ENCODE results near the gene KCNK3.
"Not testable (repeated sequence)": the region's sequence is repeated elsewhere in the genome, so short reads cannot be mapped to it uniquely, and the experiment has no call there.

KCNK3 gene

DNA sequence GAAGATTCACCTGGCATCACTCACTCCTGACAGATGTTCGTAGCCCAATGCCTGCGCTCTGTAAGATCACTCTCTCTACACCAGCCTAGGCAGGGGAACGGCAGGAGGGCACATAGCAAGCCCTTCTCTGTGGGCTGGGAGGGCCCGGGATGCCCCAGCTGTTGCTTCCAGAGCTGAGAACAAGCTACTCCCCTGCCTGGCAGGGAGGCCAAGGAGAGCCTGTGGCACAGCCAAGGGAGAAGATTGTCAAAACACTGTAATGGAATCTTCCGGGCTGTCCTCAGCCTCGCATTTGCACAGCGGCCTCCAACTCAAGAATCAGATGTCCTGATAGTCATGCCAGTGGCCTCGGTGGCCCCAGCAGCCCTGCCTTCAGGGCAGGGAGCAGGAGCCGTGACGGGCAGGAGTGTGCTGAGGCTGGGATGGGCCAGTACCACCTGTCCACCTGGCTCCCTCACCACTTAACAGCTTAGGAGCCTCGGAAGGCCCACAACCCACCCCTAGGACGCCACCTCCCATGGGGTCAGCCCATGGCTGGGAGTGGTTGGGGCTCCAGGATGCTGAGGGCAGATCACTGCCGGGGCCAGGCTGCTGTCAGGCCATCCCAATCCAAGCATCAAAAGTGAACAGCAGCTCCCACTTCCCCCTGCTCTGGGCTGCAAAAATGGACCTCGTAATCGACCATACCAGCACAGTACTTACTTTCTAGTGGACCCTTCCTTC, 49.7 kb downstream of the KCNK3 start:
- DNase-seq (ENCODE audit: low read depth, low spot score): no peak
- H3K4me3 ChIP-seq (ENCODE audit: low read length): no peak overlapping the region

DNA sequence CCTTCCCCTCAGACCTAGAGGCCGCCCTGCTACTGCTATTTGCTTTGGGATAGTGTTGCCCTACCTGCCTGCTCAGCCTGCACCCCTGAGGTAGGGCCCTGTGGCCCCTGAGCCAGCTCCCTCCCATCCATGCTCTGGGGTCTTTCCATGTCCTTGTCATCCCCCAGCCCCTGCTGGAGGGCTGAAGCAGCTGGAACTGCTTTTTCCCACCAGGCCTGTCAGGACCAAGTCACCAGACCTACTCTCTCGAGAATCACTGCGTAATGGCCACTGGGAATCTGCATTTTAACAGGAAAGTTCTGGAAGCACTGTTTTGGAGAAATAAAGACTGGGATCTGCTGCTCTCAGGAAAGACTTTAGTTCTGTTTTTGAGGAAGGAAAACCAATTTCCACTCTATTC, 51.3 kb downstream of the KCNK3 start:
- no peak overlapping the region for H3K4me3 ChIP-seq (ENCODE audit: low read length)
- DNase-seq (ENCODE audit: low read depth, low spot score): no peak

DNA sequence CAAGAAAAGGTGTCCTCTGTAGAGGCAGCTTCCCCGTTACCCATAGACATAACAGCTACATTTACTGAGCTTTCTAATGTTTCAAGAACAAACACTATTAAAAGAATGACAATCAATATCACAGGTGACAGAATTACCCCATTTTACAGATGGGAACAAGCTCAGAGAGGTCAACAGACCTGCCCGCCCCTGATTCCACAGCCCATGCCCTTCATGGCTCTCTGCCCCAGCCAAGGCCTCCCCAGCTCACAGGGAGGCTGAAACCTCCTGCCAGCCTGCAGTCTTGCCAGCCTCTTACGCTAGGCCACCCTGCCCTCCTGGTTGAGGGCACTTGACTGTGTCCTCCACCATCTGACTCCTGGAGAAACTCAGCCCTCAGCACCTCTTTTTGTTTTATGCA, 52.4 kb downstream of the KCNK3 start:
- no peak for DNase-seq (ENCODE audit: low read depth, low spot score)
- H3K4me3 ChIP-seq (ENCODE audit: low read length): no peak overlapping the region

DNA sequence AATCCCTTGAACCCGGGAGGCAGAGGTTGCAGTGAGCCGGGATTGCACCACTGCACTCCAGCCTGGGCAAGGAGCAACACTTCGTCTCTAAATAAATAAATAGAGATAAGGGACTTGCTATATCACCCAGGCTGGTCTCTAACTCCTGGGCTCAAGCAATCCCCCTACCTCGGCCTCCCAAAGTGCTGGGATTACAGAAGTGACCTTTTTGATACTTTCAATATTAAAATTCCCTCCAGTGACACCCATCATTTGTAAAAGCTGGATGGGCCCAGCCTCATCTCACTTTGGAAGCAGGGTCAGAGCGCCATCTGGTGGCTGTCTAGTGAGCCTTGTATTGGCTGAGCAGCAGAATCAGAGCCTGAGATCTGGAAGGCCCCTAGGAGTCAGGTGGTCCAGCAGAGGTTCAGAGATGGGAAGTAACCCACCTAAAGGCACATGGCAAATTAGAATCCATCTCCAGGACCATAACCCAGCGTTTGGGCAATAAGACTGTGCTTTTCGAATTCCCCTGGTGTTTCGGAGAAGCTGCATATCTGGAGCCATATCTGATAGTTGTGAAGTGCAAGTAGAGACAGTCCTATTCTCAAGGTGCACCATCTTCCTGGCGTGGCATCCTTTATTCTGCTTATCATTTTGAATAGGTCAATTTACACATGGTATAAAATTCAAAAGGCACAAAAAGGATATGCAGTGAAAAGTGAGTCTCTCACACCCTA, 53.2 kb downstream of the KCNK3 start:
- peak; percentile 72 for DNase-seq (ENCODE audit: low read depth, low spot score)
- no peak overlapping the region for H3K4me3 ChIP-seq (ENCODE audit: low read length)

DNA sequence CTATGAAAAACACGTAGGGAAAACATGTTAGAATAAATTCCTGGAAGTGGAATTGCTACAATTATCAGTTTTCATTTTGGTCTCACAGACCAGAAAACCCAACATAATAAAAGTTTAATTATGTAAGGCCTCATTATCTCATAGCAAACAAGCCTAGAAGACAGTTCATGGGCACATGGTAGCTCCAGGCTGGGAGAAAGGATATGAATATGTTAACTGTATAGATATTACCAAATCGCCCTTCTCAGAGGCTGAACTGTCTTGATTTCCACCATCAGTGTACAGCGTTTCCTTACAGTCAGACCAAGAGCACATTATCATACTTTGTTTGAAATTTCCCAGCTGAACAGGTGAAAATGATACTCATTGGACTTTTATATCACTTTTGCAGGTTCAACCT, 54.4 kb downstream of the KCNK3 start:
- DNase-seq (ENCODE audit: low read depth, low spot score): no peak
- H3K4me3 ChIP-seq (ENCODE audit: low read length): no peak overlapping the region

DNA sequence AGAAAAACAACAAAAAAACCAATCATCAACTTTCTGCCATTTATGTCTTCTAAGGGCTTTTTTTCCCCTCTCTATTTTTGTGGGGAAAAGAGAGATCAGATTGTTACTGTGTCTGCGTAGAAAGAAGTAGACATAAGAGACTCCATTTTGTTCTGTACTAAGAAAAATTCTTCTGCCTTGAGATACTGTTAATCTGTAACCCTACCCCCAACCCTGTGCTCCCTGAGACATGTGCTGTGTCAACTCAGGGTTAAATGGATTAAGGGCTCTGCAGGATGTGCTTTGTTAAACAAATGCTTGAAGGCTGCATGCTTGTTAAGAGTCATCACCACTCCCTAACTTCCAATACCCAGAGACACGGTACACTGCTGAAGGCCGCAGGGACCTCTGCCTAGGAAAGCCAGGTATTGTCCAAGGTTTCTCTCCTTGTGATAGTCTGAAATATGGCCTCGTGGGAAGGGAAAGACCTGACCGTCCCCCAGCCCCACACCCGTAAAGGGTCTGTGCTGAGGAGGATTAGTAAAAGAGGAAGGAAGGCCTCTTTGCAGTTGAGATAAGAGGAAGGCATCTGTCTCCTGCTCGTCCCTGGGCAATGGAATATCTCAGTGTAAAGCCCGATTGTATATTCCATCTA, 57.4 kb downstream of the KCNK3 start:
- DNase-seq (ENCODE audit: low read depth, low spot score); H3K4me3 ChIP-seq (ENCODE audit: low read length): not testable (repeated sequence)

DNA sequence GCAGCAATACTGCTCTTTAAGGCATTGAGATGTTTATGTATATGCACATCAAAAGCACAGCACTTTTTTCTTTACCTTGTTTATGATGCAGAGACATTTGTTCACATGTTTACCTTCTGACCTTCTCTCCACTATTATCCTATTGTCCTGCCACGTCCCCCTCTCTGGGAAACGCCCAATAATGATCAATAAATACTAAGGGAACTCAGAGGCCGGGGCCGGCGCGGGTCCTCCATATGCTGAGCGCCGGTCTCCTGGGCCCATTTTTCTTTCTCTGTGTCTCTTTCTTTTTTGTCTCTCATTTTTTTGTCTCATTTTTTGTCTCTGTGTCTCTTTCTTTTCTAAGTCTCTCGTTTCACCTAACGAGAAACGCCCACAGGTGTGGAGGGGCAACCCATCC, 57.9 kb downstream of the KCNK3 start:
- H3K4me3 ChIP-seq (ENCODE audit: low read length); DNase-seq (ENCODE audit: low read depth, low spot score): not testable (repeated sequence)

DNA sequence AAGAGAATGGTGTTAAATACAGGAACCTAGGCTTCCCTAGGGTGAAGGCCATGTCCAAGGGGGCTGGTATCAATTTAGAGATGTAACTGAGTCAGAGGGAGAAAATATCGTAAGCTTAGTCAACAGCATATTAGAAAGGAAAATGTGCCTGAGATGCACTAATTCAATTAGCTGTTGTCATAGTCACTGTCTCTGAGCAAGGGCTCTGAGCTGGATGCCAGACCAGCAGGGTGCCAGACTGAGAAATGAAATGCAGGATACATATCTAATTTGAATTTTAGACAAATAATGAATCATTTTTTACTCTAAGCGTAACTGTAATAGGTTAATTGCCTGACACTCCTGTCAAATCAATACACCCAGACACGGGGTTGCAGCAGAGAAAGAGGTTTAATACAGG, 60.1 kb downstream of the KCNK3 start:
- no peak for DNase-seq (ENCODE audit: low read depth, low spot score)
- H3K4me3 ChIP-seq (ENCODE audit: low read length): no peak overlapping the region

DNA sequence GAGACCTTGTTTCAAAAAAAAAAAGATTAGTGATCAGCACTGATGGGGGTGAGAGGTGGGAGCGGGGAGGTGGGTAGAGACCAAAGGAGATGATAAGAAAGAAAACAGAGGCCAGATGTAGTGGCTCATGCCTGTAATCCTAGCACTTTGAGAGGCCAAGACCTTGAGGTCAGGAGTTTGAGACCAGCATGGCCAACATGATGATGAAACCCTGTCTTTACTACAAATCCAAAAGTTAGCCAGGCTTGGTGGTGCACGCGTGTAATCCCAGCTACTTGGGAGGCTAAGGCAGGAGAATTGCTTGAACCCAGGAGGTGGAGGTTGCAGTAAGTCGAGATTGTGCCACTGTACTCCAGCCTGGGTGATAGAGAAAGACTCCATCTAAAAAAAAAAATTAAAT, 62.0 kb downstream of the KCNK3 start:
- H3K4me3 ChIP-seq (ENCODE audit: low read length): no peak overlapping the region
- no peak for DNase-seq (ENCODE audit: low read depth, low spot score)

DNA sequence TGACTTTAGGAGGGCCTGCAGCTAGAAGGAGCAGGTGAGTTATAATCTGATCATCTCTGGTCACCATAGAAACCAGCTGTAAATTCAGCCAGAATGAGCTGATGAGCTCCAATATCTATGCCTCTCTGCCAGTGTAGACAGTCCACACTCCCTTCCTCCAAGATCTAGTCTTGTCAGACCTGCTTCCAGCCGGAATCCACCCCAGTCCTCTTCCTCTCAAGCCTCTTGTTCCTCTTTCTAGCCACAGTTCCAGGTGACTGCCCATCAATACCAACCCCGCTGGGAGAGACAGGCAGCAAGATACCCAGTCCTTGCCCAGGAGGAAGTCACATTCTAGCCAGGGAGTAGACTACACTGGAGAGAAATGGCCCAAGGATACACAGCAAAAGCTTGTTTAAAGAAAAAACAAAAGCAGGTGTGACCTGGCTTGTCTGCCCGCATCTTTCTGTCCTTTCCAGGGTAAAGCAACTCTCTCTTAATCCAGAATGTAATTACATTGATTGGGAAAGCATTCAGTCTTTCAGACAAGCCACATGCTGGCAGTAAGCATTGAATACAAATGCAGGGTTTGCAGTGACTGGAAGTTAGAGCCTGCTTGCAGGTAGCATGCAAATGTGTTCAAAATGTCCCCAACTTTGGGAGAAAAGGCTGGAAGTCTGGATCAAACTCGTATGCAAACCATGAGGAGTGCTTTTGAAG, 62.6 kb downstream of the KCNK3 start:
- DNase-seq (ENCODE audit: low read depth, low spot score): no peak
- H3K4me3 ChIP-seq (ENCODE audit: low read length): no peak overlapping the region

DNA sequence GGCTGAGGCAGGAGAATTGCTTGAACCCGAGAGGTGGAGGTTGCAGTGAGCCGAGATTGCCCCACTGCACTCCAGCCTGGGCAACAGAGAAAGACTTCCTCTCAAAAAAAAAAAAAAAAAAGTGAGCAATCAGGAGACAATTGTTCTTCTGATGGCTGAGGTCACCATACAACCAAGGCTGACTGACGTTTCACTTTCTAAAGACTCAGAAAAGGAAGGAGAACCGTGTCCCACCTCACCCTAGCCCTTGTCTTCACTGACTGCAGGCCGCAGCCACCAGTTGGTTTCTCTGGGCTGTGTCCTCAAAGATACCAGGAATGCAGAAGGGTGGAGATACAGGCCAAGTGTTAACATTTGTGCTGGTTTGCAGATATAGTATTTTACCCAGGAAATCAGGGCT, 63.8 kb downstream of the KCNK3 start:
- no peak for DNase-seq (ENCODE audit: low read depth, low spot score)
- H3K4me3 ChIP-seq (ENCODE audit: low read length): no peak overlapping the region

DNA sequence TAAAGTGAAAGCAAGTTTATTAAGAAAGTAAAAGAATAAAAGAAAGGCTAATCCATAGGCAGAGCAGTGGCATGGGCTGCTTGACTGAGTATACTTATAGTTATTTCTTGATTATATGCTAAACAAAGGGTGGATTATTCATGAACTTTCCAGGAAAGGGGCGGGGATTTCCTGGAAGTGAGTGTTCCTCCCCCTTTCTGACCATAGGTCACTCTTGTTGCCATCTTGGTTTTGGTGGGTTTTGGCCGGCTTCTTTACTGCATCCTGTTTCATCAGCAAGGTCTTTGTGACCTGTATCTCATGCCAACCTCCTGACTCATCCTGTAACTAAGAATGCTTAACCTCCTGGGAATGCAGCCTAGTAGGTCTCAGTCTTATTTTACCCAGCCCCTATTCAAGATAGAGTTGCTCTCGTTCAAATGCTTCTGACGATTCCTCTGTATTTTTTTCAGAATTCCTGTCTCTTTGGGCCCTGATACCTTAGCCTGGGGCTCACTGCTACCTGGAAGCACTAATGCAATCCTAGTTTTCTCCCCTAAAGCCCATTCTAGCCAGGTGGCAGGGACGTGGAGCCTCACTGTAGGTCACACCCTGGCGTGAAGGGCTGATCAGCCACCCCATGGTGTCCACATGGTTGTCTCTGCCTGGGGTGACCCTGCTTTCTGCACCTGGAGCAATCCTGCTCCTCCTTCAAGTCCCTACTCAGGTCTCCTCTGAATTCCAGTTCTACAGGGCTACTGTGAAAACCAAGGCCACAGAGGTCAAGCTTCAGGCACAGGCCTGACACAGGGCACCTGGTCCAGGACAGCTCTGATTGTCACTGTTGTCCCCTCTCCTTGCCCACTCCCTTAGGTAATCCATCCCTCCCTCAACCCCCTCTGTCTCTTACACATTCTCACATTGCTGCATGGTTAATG, 65.6 kb downstream of the KCNK3 start:
- no peak overlapping the region for H3K4me3 ChIP-seq (ENCODE audit: low read length)
- DNase-seq (ENCODE audit: low read depth, low spot score): no peak

DNA sequence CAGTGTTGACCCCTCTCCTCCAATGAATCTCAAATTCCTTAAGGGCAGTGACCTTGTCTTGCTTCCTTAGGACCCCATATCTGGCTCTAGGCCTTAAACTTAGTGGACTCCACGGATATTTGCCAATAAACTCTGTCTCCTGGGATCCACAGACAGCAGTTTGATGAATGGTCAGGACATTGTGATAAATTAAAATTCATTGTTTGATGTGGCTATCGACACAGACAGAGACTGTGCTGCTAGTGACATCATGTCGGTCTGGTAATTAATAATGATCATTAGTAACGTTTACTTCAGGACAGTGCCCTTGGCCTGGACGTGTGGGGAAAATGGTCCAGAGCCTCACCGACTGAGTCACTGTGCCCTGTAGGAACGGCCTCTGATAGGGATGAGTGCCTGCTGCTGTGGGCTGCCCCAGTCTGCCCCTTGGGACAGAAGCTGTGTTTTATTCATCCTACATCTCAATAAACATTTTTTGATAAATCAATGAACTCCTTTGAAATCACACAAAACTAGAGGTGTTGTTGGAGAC, 66.3 kb downstream of the KCNK3 start:
- H3K4me3 ChIP-seq (ENCODE audit: low read length): no peak overlapping the region
- no peak for DNase-seq (ENCODE audit: low read depth, low spot score)

DNA sequence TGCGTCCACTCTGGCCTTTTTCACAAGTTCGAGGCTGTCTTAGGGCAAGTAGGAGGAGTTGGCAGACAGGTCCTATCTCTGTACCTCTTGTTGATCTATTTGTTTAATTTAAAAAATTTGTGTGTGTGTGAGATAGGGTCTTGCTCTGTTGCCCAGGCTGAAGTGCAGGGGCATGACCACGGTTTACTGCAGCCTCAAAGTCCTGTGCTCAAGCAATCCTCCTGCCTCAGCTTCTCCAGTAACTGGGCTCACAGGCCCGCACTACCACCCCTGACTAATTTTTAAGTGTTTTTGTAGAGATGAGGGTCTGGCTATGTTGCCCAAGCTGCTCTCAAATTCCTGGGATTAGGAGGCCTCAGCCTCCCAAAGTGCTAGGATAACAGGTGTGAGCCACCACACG, 67.3 kb downstream of the KCNK3 start:
- H3K4me3 ChIP-seq (ENCODE audit: low read length): no peak overlapping the region
- no peak for DNase-seq (ENCODE audit: low read depth, low spot score)

DNA sequence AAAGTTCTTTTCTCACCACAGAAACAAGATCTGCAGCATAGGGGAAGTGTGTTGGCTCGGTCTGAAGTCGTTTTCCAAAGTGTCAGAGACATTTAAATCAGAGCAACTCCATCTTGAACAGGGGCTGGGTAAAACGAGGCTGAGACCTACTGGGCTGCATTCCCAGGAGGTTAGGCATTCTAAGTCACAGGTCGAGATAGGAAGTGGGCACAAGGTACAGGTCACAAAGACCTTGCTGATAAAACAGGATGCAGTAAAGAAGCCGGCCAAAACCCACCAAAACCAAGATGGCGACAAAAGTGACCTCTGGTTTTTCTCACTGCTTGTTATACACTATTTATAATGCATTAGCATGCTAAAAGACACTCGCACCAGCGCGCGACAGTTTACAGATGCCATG, 68.5 kb downstream of the KCNK3 start:
- not testable (repeated sequence) for DNase-seq (ENCODE audit: low read depth, low spot score); H3K4me3 ChIP-seq (ENCODE audit: low read length)

DNA sequence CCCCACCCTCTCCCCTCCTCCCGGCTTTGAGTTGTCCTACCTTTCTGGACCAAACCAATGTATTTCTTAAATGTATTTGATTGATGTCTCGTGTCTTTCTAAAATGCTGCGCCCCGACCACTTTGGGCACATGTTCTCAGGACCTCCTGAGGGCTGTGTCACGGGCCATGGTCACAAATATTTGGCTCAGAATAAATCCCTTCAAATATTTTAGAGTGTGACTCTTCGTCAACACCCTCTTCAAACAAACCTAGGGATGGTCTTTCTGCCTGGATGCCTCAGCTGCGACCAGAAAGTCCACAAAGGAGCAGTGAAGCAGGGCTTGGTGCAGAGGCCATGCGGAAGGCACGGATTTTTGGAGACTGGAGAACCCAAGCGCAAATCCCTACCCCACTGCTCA, 70.5 kb downstream of the KCNK3 start:
- DNase-seq (ENCODE audit: low read depth, low spot score): no peak
- H3K4me3 ChIP-seq (ENCODE audit: low read length): no peak overlapping the region

DNA sequence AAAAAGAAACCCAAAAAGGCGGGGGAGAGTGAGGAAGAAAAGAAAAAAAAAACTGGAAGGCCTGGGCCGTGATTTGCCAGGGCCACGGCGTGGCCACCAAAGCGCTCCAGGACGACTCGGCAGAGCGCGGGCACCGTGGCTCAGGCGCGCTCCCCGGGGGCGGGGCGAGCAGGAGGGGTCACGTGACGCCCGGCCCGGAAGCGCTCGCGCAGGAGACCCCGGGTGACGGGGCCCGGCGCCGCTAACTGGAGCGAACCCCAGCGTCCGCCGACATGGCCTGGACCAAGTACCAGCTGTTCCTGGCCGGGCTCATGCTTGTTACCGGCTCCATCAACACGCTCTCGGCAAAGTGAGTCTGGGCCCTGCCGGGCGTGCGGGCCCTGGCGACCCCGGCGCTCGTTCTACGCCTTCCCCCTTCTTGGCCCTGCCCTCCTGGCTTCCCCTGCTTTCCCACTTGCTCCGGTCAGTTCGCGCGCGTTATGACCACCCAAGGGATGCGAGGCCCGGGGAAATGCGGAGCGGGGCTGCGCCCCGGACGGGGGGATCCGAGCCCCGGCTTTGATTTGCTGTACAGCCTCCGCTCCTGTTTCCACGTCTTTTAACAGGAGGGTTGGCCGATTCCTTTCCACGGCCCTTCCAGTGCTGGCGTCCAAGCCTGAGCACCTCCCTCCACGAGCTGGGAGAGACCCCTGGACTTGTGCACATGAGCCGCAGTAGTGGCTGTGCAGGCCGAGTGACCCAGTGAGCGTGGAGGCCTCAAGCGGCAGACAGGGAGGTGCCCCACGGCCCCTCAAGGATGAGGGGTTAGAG, 71.8 kb downstream of the KCNK3 start, which contains the start of gene SLC35F6:
TSS of gene SLC35F6 (plus strand) at position 207 of the 810 bp plus-strand sequence. CDS start at position 273, 66 bp downstream.
- peak within 1 kb of the TSS; percentile 91 for H3K4me3 ChIP-seq (ENCODE audit: low read length)
- DNase-seq (ENCODE audit: low read depth, low spot score): peak; percentile 51

DNA sequence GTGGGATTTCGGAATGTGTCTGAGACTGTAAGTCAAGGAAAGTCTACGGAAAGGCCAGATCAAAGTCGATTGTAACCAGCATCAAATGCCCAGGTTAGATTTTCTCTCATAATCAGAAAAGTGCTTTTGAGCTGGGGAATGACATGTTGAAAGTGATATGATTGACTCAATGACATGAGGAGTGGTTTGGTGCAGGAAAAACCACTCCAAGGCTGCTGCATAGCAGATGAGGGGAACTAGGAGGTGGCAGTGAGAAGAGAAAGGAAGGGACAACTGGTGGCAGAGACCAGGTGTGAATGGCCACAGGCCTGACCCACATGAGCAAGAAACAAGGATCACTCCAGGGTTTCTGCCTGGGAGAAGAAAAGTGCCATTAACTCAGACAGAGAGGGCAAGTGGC, 72.4 kb downstream of the KCNK3 start:
- no peak for DNase-seq (ENCODE audit: low read depth, low spot score)
- peak overlapping the region; percentile 91 for H3K4me3 ChIP-seq (ENCODE audit: low read length)

All from Jurkat, Clone E6-1 (cell line).